ENCODE data around the gene DIPK1C.

GRCh38 chr18:74478316-74478715 is 21.2 kb upstream of the DIPK1C start:
- TF ChIP-seq RARB (CRISPR knock-in tag; IDR thresholded peaks at IDR 0.05) (no peak), ZNF565 (CRISPR knock-in tag; conservative IDR thresholded peaks at IDR 0.05; ENCODE audit: low read depth) (no peak), ARNTL (CRISPR knock-in tag; IDR thresholded peaks at IDR 0.05; ENCODE audit: borderline replicate concordance, low read depth) (no peak), BACH2 (CRISPR knock-in tag; IDR thresholded peaks at IDR 0.05; ENCODE audit: borderline replicate concordance) (no peak)
